Measurements from ENCODE around the gene IKBKE.

The IKBKE gene

DNA sequence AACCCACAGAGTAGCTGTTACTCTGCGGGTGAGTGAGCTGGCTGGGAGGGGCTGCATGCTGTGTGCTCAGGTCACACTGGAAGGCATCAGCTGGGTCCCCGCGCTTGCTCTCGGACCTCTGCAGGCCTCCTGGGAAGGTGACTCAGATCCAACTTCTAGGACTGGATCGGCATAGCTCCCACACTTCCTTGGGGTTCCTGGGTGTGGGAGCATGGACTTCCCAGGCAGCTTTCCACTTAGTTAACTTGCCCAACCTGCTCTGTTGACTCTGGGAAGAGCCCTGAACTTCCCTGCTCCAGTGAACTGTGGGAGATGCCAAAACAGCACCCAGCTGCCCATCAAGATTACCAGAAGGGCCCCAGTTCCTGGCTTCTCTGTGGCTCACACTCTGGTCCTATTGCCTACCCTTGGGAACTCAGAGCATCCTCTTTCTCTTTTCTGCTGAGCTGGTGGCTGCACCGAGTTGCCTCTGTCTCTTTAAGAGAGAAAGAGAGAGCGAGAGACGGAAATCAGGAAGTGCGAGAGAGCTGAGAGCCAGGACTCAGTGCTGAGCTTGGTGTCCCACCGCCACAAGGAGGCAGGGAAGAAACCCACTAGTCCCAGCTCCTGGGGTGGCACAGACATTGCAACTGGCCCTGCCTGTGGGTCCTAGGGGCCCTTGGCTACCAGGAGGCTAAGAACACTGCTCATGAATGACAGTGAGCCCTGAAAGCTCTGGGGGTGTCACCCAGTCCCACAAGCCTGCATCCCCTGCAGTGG is at the start of gene IKBKE:
Gene IKBKE, plus strand, starts transcription at position 544 of the 759 bp plus-strand sequence. CDS start 2,752 bp downstream, outside the sequence.
- FAIRE-seq (peak; percentile 90), DNase-seq (ENCODE audit: insufficient read length, low spot score) (peak; percentile 80)

DNA sequence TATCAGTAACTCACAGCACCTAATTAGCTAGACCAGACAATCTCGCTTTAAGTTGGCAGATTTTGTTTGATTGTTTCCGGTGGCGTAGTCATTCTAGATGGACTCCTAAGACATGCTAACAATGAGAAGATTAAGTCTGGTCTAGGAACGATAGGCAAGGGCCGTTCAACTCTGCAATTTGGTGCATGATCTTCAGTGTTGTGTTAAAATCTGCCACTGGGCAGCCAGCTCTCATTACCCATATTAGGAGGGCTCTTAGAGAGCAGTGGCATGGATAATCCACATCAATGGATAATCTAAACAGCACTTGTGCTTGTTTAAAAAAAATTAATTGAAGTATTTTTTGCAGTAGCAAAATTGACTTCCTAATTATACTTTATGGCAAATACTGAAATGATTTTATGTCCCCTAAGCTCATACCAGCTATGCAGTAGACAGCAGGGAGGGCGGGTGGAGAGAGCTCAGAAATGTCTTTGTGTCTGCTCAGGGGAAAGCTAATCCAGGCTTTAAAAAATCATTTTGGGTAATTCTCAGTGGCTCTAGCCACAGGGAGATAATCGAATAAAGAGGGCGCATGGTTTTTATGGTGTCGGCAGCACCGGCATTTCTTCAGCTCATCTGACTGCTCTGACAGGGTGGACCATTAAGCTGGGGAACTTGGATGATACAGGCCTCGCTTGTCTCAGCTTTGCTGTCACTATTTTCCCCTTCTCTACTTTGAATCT is 48.5 kb upstream of the IKBKE start:
- DNase-seq (ENCODE audit: insufficient read length, low spot score) (no peak), FAIRE-seq (no peak)

DNA sequence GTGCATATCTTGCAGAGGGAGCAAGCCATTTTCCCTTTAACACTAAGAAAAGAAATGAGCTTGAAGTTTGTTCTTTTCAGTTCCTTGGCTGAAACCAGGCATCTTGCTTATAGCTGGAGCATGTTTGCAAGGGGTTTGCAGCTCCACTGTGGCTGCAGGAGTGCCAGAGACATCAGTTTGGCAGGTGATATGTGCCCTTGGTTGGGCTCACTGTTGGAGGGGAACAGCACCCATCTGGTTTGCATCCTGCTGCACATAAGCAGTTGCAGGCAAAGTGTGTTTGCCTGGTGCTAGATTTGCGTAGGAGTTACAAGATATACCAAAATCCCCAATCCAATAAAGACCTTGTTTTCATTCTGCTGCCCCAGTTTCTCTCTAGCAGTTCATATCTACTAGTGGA is 47.8 kb upstream of the IKBKE start:
- no peak for DNase-seq (ENCODE audit: insufficient read length, low spot score)
- no peak for FAIRE-seq

DNA sequence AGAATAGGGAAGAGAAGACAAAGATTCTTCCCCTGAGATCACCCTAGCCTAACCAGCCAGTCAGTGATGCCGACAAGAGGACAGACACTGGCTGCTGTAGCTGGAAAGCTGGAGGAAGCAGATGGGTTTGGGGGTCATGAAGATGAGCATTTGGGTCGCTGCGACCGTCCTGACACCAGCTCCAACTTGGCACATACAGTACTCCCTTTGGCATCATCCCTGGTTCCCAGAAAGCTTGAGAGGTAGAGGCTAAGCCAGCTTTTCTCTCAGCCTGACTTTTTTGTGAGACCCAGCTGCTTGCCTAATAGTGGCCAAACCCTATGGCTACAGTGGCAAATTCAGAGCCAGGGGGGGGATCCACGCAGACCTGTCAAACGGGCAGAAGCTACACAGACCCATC is 43.0 kb upstream of the IKBKE start:
- FAIRE-seq (no peak), DNase-seq (ENCODE audit: insufficient read length, low spot score) (no peak)

DNA sequence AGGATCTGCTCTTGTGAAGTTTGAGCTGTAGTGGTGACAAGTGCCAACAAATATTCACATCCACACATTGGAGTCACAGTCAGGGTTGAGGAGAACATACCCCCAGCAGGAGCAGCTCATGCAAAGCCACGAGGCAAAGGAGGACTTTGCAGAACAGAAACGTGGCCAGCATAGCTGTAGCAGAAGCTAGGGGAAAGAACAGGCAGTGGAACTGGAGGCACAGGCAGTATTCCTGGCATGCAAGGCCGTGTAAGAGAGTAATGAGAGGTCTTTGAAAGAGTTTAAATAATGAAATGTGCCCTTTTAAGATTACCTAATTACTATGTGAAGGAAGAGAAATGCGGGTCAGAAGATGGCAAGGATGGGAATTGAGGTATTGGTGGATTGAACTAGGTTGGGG is 40.9 kb upstream of the IKBKE start:
- FAIRE-seq (no peak), DNase-seq (ENCODE audit: insufficient read length, low spot score) (no peak)

DNA sequence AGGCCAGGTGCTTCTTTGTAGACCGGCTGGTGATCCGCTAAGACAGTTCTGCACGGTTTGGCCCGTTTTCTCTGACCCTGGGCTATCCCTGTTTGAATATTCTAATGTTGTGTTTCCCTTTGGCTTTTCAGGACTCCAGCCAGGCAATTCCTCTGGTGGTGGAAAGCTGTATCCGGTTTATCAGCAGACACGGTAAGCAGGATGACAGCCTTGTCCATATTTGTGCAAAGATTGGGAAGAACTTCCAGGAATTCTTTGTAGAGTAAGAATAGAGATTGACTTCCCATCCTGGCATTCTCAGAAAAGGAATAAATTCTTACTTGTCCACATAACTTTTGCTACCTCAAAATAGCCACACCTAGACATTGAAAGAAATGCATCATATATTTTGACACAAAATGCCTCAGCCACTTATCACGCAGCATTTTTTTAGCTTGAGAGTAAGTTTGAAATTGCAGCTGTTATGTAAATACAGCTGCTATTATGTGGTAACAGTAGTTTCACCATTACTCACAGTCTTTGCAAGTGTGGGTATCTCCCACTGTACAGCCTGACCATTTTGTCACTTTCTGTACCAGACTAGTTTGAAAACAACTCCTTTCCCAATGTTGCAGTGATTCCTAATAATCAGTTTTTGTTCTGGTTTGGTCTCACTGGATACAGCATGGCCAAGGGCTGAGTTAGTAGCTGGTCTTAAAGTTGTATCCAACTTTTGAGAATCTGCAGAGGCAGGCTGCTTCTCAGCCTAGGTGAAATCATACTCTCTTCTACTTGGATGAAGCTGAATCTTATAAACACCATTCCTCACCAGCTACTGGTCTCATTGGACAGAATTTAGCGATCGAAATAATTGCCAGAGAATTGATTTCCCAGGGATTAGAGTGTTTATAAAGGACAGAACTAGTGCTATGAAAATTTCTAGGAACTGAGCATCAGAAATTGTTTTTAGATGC is 40.0 kb upstream of the IKBKE start:
- DNase-seq (ENCODE audit: insufficient read length, low spot score) (peak; percentile 40), FAIRE-seq (peak; percentile 87)

DNA sequence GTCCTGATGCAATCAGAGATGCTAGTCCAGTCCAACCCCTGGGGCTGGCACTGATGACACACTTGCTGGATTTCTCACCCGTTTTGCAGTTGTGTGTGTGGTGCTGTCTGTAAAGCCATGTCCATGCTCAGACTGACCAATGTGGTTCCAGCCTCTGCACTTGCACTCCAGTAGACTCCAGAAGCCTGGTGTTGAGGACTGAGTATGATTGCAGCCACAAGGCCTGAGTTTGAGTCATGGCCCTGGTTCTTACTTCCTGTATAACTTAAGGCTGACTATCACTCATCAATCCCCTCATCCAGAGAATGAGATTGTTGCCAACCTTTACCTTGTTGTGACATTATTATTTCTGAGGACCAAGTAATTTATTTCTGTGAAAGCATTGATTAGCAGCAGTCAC is 34.8 kb upstream of the IKBKE start:
- DNase-seq (ENCODE audit: insufficient read length, low spot score) (no peak), FAIRE-seq (no peak)

DNA sequence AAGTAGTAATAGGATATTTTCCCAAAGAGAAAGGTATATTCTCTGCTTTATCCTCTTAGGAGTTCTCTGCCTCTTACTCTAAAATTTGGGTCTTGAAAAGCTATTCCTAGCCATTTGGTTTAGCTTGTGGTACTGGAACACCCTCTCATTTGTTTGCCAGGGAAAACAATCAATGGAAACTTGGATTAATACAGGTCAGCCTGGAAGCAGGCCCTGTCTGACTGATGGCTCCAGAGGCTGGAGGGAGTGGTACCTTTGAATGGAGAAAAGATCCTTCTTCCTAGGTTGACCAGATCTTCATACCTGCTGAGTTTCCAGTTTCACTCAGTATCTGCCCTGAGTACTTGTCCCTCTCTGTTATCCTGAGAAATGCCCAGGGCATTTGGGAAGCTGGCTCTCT is 31.7 kb upstream of the IKBKE start:
- FAIRE-seq = no peak
- DNase-seq (ENCODE audit: insufficient read length, low spot score) = no peak

DNA sequence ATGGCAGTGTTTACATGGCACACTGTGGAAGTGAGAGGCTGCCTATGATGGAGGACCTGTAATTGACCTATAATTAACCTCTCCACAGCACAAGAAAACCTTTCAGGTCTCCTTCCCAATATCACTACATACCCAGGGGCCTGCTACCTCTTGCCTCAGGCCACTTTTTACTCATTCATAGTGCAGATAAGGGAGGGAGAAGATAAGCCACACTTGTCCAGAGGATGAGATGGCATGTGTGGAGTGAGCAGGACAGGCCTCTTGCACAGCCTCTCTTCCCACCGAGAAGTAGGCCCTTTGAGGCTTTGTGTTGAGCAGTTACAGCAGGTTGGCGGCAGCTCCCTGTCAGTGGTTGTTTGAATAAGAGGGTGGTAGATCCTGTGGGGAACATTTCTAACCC is 31.1 kb upstream of the IKBKE start:
- DNase-seq (ENCODE audit: insufficient read length, low spot score) (no peak), FAIRE-seq (no peak)

DNA sequence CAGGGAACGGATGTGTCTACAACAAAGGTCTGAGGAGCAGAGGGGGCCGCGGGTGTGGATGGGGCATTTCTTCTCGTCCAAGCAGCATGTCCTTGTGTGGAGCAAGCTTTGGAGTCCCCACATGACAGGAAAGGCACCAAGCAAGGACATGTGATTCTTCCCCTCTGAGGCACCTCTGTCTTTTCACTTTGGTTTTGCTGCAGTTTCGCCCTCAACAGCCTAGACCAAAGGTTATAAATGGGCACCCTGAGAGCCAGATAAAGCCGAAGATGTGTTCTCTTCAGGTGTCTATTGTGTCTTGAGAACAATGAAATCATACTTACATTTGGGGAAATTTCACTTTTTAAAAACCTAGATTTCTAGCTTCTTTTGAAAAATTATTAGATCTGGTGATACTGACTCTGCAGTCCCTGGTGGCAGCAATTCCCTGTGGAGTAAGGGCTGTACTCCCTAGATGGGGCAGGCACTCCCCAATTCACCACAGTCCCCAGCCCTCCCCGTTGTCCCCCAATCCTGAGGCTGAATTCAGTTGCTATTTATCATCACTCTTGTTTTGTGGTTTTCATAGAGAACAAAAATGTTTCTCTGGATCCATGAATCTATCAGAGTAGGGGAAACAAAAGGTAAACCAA is 28.8 kb upstream of the IKBKE start:
- DNase-seq (ENCODE audit: insufficient read length, low spot score) = no peak
- FAIRE-seq = no peak

DNA sequence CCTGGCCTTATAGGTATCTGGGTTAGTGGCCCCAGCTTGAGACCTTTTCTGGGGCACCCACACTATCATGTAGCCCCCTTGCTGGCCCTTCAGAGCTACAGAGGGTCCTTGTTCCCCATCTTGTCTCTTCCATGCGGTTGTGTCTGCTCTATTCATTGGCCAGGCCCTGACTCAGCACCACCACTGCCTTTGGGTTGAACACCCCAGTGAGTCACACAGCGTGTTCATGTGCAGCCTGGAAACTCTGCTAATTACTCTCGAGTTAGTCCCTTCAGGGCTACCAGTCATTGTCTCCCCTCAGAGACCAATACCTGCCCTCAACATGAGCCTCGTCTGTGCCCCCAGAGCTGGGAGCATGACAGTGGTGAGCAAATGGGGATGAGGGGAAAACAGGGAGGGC is 28.2 kb upstream of the IKBKE start:
- DNase-seq (ENCODE audit: insufficient read length, low spot score) (no peak), FAIRE-seq (no peak)

DNA sequence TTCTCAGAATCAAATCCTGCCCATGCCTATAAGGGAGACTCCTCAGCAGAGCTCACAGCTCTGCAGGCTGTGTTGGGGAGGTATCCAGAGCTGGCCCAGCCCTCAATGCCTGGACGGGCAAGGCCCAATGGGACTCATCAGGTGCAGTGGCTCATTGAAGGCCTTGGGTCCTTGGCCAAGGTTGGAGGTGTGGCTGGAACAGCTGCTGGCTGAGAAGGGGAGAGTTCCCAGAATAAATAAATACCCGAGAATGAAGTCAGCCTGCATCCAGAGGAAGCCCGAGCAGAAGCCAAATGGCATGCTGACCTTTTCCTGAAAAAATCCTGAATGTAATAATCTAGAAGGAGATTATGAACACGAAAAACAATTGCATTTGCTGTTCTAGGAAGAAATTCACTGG is 25.2 kb upstream of the IKBKE start:
- DNase-seq (ENCODE audit: insufficient read length, low spot score) (no peak), FAIRE-seq (no peak)

DNA sequence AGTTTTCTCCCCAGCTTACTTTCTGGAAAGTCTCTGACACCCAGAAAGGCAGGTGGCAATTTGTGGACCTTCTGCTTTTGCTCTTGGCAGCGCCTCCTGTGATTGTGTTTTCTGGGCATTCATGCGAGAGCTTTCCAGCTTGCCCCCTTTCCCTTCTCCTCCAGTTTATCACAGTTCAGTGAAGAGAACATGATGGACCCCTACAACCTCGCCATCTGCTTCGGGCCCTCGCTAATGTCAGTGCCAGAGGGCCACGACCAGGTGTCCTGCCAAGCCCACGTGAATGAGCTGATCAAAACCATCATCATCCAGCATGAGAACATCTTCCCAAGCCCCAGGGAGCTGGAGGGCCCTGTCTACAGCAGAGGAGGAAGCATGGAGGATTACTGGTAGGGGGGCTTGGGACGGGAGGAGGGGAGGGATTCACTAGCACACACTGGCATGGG is 24.3 kb upstream of the IKBKE start:
- DNase-seq (ENCODE audit: insufficient read length, low spot score) = no peak
- FAIRE-seq = no peak

DNA sequence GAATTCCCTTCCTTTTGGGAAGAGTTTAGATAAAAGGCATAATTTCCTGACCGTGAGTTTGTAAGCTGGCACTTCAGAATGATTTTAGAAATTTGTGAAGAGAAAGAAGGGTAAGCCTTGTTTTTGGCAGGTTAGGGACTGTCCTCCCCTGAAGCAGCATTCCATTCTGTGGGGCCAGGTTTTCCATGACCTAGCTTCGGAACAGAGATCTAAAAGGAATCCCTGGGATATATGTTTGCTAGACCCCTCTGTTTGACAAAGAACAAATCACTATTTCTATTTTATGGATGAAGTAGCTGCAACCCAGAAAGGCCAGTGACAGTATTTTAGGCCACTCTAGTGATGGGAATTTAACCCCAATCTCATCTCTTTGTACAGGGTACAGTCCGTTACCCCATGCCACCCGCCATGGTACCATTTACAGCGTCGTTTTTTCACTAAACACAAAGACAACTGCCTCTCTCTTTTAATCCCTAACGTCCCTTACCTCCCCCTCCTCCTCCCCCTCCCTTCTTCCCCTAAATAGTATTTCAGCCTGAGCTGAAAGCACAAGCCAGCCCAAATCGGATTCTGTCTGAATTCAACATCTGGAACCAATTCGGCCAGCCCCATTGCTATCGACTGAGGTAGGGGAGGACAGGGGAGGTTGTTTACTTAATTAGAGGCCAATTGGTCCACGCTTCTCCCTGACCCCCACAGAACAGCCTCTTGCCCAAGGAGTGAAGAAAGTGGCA is 23.4 kb upstream of the IKBKE start:
- DNase-seq (ENCODE audit: insufficient read length, low spot score) (no peak), FAIRE-seq (no peak)

DNA sequence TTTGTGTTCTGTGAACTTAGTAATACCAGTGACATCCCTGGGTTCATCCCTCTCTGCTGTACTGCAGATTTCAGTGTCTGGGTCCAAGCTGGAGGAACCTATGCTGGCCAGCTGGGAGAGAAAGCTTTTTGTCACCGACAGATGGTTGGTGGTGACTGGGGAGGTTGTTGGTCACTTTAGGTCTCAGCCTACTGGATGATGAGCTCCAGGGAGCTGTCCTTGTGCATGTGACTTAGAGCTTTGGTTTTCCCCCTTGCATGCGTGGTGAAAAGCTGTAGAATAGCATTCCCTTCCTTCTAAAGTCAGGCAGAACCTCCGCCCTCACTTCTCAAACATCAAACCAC is 22.9 kb upstream of the IKBKE start:
- no peak for FAIRE-seq
- no peak for DNase-seq (ENCODE audit: insufficient read length, low spot score)

DNA sequence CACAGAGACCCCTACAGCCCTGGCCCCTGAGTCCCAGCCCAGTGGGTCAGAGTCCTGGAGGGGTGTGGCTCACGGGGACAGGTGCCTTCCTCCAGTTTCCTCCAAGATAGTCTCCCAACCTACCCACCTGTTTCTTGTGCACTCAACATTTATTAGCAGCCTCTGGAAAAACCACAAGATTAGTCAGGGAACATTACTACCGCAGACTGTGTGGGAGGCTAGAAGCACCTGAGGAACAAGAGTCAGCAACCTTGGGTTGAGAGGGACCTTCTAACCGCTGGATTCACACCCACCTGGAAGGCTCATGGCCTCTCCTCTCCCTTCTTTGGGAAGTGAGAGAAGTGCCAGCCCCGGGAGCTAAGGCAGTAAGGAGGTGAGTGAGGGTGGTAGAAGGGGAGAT is 22.5 kb upstream of the IKBKE start:
- DNase-seq (ENCODE audit: insufficient read length, low spot score) (no peak), FAIRE-seq (no peak)

DNA sequence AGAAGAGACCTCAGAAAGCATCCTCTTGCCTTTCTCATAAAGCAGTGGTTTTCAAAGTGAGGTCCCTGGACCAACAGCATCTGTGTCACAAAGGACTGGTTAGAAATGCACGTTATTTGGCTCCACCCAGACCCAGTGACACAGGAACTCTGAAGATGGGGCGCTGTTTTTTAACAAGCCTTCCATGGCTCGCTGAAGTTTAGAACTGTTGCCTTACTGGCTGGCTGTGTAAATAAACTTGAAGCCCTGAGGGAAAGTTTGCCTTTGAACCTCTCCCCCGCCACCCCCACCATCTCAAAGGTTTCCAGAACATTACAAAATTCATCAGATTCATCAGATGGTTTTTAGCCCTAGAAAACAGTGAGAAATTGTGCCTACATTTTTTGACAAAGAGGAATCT is 21.8 kb upstream of the IKBKE start:
- DNase-seq (ENCODE audit: insufficient read length, low spot score) (no peak), FAIRE-seq (no peak)

DNA sequence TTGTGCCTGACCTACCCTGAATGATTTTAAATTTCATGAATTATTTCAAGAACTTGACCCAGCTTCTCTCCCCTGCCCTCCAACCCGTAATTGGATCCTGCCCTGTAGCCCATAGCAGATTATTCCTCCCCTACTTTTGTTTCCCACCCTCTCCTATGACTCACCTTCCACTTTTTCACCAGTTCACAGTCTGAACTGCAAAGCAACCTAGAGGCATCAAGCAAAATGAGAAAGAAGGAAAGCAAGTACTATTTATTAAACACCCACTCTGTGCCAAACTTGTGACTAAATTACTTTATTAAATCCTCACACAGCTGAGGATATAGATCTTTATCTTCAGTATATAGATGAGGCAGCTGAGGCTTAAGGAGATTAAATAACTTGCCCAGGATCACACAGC is 20.7 kb upstream of the IKBKE start:
- no peak for DNase-seq (ENCODE audit: insufficient read length, low spot score)

DNA sequence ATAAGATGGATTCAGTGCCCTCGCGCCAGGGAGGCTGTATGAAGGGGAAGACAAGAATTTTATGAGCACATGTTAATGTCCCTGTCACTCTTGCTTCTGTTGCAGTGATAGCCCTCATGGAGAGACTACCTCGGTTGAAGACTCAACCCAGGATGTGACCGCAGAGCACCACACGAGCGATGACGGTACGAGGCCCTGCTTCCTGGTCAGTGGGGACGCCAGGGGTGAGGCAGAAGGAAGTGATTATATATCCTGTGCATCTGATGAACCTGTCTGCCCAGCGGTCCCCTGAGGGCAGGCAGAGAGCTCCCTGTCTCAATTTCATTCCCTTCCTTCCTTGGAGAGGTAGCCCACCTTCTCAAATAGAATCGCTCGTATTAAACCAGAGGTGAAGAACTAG is 20.0 kb upstream of the IKBKE start:
- no peak for DNase-seq (ENCODE audit: insufficient read length, low spot score)
- no peak for FAIRE-seq

More for the DNA sequence above, 20.7 kb upstream of the IKBKE start:
- FAIRE-seq = no peak

DNA sequence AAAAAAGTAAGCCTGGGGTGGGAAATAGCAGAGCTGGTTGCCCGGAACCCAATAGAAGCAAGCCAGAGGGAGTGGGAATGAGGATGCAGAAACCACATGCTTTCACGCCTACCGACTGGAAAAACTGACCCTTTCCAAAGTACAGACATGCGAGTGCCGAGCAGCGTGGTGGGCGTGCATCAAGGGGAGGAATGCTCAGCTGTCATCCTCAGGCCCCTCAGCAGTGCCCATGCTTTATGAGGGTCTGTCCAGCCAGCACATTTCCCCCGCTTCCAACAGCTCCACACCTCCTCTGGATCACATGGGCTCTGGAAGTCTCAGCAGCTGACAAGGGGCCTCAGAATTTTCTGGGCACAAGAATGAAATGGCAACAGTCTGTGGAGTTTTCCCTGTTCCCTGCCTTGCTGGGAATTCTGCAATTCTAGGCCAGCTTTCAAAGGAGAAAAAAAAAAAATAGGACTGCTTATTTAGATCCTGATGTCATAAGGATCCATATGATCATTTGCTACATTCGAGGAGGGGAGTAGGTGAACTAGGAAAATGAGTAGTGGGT is 19.1 kb upstream of the IKBKE start:
- FAIRE-seq (no peak), DNase-seq (ENCODE audit: insufficient read length, low spot score) (no peak)

All from GM19239 (cell line).